ENCODE measurements around the gene EPHA1.
A peak's percentile ranks its signal among the peaks of the same experiment; 100 is the strongest.
"Not testable (repeated sequence)": the region's sequence is repeated elsewhere in the genome, so short reads cannot be mapped to it uniquely, and the experiment has no call there.

The EPHA1 gene

GRCh38 chr7:143422033-143422432, 13.4 kb upstream of the EPHA1 start:
- no peak for DNase-seq (ENCODE audit: low spot score)
- in situ Hi-C loops (cut with MboI; ENCODE audit: low sequenced_read_pairs, unreplicated experiment) = loop anchor here (25.0 kb wide), 1 partner anchor 185 kb away; no protein-coding TSS in a partner anchor
- TF ChIP-seq, protein P1, sequence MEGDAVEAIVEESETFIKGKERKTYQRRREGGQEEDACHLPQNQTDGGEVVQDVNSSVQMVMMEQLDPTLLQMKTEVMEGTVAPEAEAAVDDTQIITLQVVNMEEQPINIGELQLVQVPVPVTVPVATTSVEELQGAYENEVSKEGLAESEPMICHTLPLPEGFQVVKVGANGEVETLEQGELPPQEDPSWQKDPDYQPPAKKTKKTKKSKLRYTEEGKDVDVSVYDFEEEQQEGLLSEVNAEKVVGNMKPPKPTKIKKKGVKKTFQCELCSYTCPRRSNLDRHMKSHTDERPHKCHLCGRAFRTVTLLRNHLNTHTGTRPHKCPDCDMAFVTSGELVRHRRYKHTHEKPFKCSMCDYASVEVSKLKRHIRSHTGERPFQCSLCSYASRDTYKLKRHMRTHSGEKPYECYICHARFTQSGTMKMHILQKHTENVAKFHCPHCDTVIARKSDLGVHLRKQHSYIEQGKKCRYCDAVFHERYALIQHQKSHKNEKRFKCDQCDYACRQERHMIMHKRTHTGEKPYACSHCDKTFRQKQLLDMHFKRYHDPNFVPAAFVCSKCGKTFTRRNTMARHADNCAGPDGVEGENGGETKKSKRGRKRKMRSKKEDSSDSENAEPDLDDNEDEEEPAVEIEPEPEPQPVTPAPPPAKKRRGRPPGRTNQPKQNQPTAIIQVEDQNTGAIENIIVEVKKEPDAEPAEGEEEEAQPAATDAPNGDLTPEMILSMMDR (IDR thresholded peaks at IDR 0.05; ENCODE audit: borderline replicate concordance, control extremely low read depth, extremely low read depth, insufficient read depth, missing control alignments) = no peak

- in situ Hi-C loops (cut with MboI; ENCODE audit: low sequenced_read_pairs, unreplicated experiment) = loop anchor here (25.0 kb wide), 1 partner anchor 183 kb away; no protein-coding TSS in a partner anchor
- DNase-seq (ENCODE audit: low spot score) = not testable (repeated sequence)
Observed at GRCh38 chr7:143420624-143421023, 12.0 kb upstream of the EPHA1 start.

DNA sequence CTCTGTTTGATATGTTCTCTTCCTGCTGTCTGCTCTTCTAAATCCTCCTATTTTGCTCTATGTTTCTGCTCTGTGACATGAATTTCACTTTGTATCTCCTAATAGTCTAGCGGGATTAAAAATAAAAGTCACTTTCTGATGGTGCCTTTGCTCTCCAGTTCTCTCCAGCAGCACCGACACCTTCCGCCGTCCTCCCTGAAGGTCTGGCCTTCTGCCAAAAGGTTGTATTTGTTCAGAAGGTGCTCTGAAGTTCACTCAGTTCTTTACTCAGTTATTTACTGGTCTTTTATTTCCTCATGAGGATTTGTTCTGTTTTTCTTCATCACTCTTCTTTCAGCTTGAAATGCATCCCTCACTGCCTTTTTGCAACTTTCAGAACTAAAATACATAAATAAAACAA, 11.2 kb upstream of the EPHA1 start:
- DNase-seq (ENCODE audit: low spot score) = no peak
- in situ Hi-C loops (cut with MboI; ENCODE audit: low sequenced_read_pairs, unreplicated experiment) = loop anchor here (25.0 kb wide), 1 partner anchor 183 kb away; no protein-coding TSS in a partner anchor

DNA sequence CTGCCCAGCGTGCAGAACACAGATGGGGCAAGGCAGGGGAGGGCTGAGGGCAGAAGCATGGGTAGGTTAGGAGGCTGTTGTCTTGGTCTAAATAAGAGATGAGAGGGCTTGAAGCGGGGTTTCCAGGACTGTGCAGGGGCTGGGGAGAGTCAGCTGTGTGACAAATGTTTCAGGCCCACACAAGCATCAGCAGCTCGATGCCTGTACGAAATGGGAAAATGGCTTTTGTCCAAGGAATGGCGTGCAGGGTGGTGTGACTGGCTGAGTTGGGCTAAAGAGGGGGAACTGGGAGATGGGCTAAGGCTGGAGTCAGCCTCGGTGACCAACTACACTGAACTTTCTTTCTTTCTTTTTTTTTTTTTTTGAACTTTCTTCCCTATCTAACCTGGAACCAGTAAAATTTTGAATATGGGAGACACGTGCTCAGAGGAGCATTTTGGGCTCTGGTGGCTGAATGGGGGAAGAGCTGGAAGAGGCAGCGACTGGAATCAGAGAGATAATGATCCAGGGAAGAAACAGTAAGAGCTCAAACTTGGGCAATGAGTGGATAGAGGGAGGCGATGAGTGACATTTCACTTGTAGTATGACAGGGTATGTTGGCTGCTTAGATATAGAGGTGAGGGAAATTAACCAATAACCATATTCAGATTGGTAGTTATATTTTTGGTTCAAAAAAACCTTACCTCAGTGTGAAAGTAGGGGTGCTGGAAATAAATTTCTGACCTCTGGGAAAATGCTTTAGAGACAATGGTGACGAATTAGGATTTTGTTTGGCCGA, 10.2 kb upstream of the EPHA1 start:
- TF ChIP-seq, protein P1 (IDR thresholded peaks at IDR 0.05; ENCODE audit: borderline replicate concordance, control extremely low read depth, extremely low read depth, insufficient read depth, missing control alignments) = no peak
- in situ Hi-C loops (cut with MboI; ENCODE audit: low sequenced_read_pairs, unreplicated experiment) = loop anchor here (25.0 kb wide), 1 partner anchor 182 kb away; no protein-coding TSS in a partner anchor
- DNase-seq (ENCODE audit: low spot score) = no peak

More for the DNA sequence above, 11.2 kb upstream of the EPHA1 start:
- TF ChIP-seq, protein P1 (IDR thresholded peaks at IDR 0.05; ENCODE audit: borderline replicate concordance, control extremely low read depth, extremely low read depth, insufficient read depth, missing control alignments) = no peak

GRCh38 chr7:143417734-143418383, 9.2 kb upstream of the EPHA1 start:
- no peak for DNase-seq (ENCODE audit: low spot score)
- in situ Hi-C loops (cut with MboI; ENCODE audit: low sequenced_read_pairs, unreplicated experiment) = loop anchor here (25.0 kb wide), 1 partner anchor 181 kb away; no protein-coding TSS in a partner anchor
- TF ChIP-seq, protein P1 (IDR thresholded peaks at IDR 0.05; ENCODE audit: borderline replicate concordance, control extremely low read depth, extremely low read depth, insufficient read depth, missing control alignments) = no peak

DNA sequence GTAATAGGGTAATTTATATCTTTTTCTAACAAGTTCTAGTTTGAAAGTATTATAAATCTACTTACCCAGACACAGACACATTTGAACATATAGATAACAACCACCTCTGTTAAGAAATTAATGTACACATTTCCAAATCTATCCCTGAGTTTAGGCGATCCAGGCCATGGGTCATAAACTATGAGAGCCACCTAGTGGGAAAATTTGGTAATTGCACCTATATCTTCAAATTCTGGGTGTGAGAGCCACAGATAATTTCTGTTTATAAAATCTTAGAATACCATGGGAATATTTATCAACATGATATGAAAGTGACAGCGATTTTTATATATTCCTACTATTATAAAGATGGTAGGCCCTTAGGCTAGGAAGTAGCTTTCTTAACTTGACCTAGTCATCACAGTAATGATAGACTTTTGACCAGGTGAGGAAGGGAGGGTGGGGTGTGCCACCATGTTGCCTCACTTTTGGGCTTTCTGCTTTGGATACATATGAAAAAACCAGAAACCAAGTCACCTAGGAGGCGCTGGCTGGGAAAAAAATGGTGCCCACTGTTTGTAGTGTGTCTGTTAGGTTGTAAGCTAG, 8.0 kb upstream of the EPHA1 start:
- DNase-seq (ENCODE audit: low spot score) = peak; percentile 74
- TF ChIP-seq, protein P1 (IDR thresholded peaks at IDR 0.05; ENCODE audit: borderline replicate concordance, control extremely low read depth, extremely low read depth, insufficient read depth, missing control alignments) = peak; percentile 39
- in situ Hi-C loops (cut with MboI; ENCODE audit: low sequenced_read_pairs, unreplicated experiment) = loop anchor here (25.0 kb wide), 1 partner anchor 179 kb away; no protein-coding TSS in a partner anchor

Data from GM13976 (cell line).